Middle frontal gyrus (tissue), 1 donor: Measurements from ENCODE around the gene MT3.
"Not testable (repeated sequence)": the region's sequence is repeated elsewhere in the genome, so short reads cannot be mapped to it uniquely, and the experiment has no call there.

Experiments used
- DNase-seq: peaks from one replicate; pipeline ENCODE4 v3.0.0-alpha.2; 2015; ENCODE audit warnings: low spot score; ENCODE audit errors: extremely low spot score

The MT3 gene

GRCh38 chr16:56609463-56609921 lies 20.2 kb downstream of the MT3 start:
- no peak for DNase-seq

DNA sequence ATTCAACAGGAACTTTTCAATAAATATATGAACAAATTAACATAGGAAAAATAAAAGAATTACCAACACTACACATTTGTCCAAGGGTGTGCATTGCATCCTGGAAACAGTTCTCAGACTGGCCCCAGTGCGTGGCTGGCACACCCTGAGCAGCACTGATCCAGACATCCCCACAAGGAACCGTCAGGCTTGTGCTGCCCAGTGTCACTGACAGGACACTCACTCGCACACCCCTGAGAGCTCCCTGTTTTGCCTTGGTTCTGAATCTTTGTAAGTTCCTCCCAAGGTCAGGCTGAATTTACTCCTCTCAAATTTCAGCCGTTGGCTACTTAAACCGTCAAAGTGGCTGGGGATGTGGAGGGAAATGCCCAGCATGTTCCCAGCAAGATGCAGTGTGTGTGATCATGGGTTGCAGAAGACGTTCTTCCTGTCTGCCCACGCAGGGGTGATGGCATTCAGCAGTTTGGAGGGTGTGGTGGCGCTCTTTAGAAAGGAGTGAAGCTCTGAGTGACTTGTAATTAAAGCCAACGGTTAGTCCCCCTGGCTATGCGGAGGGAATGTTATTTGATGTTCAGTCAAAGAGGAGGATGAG lies 20.8 kb downstream of the MT3 start:
- no peak for DNase-seq

DNA sequence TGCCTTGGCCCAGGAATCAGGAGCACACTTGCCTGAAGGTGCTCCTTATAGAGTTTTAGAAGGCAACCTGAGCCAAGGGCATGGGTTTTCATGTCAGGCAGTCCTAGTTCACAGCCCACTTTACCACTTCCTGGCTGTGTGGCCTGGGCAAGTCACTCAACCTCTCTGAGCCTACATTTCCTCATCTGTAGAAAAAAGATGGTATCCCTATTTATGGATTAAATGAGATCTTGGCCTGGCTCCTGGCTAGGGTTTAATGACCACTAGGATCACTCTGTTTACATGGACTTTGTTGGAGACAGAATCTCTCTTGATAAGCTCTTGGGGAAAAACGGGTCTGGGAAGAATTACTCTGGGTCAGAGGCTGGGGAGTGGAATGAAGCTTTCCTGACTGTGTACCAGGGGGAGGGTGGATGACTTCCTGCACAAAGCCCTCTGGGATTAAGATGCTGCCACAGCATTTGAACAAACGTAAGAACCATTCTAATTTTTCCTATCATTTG lies 21.3 kb downstream of the MT3 start:
- no peak for DNase-seq

GRCh38 chr16:56611281-56611833 lies 22.0 kb downstream of the MT3 start:
- no peak for DNase-seq

- DNase-seq: no peak
These were observed 24.4 kb downstream of the MT3 start for GRCh38 chr16:56613706-56614105.

- DNase-seq: no peak
These were observed 25.2 kb downstream of the MT3 start for GRCh38 chr16:56614549-56614991.

- DNase-seq: no peak
These were observed 26.0 kb downstream of the MT3 start for GRCh38 chr16:56615353-56615752.

DNA sequence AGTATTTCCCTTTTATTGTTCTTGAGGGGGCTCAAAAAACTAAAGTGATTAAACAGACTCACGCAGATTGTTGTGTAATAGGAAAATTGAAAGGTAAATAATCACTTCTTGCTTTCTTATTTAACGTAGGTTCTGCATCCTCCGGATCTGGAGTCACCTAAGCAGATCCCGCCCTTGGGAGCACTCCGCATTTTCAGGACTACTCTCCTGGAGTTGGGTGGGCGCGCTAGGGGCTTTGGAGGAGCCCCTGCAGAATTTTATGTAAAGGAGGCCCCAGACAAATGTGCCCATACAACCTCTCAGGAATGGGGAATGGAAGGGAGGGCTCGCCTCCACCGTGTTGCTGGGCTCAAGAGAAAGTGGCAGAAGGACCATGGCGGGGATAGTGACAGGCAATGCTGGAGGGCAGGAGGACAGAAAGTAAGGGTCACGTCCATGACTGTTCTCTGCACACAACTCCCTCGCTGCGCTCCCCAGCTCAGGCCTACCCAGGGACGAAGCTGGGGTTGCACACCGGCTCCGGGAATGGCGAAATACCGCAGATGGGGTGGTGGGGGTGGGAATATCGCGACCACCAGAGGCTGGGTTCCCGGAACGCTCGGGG lies 27.4 kb downstream of the MT3 start:
- no peak for DNase-seq

DNA sequence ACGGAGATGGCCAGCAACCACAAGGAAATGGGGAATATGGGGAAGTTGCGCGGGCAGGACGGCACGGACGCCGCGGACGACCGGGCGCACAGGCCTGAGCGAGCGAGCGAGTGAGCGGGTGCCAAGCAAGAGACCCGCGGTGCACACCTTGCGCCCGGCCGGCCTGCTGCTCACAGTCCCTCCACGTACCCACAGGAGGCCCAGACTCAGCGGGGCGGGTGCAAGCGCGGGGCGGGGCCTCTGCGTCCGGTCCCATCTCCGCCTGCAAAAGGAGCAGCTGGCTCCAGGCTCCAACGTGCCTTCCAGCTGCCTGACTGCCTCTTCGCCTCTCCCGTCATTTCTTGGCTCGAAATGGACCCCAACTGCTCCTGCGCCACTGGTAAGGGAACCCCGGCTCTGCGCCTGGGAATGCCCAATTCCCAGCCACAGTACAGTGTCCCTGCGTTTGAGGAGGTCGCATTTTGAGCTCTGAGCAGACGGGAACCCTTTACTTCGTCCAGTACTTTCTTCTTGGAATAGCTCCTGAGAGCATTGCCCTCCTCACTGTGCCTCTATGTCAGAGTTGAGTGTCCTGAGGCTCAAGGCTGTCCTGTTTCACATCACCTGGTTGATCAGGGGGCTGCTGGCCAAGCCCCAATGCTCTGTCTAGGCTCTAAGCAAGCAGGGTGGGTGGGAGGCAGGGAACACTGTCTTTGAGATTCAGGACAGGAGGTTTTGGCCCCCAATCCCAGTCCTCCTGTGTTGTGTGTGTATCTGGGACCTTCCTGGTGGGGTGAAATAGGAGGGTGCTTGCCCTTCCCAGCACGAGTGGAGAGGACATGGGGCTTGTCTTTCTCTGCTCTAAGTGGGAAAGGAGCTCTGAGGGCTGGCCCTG lies 28.1 kb downstream of the MT3 start:
- no peak for DNase-seq

DNA sequence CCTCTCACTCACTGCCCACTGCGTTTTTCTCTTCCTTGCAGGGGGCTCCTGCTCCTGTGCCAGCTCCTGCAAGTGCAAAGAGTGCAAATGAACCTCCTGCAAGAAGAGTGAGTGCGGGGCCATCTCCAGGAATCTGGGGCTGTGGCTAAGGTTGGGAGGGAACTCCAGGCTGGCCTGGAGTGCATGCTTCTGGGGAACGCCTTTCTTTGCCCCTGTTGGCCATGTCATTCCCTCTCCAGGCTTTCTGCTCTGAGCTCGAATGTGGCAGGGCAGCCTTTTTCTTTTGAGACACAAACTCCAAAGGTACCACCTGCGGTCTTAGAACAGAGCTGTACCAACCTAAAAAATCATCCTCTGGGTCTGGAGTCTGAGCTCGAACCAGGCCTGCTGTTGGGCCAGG lies 28.8 kb downstream of the MT3 start:
- no peak for DNase-seq

- no peak for DNase-seq
These were observed 31.1 kb downstream of the MT3 start for GRCh38 chr16:56620339-56620897.

DNA sequence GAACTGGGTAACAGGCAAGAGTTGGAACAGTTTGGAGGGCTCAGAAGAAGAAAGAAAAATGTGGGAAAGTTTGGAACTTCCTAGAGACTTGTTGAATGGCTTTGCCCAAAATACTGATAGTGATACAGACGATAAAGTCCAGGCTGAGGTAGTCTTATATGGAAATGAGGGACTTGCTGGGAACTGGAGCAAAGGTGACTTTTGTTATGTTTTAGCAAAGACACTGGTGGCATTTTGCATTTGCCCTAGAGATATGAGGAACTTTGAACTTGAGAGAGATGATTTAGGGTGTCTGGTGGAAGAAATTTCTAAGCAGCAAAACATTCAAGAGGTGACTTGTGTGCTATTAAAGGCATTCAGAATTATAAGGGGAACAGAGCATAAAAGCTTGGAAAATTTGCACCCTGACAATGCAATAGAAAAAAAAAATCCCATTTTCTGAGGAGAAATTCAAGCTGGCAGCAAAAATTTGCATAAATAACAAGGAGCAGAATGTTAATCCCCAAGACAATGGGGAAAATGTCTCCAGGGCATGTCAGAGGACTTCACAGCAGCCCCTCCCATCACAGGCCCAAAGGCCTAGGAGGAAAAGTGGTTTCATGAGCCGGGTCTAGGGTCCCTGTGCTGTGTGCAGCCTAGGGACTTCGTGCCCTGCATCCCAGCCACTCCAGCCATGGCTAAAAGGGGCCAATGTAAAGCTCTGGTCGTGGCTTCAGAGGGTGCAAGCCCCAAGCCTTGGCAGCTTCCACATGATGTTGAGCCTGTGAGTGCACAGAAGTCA lies 32.5 kb downstream of the MT3 start:
- not testable (repeated sequence) for DNase-seq

DNA sequence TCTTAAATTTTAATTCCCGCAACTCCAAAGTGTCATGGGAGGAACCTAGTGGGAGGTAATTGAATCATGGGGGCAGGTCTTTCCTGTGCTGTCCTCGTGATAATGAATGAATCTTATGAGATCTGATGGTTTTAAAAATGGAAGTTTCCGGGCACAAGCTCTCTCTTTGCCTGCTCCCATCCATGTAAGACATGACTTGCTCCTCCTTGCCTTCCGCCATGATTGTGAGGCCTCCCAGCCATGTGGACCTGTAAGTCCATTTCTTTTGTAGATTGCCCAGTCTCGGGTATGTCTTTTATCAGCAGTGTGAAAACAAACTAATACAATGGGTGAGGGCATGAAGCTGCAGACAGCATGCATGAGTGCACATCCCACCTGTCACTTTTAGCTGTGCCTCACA lies 33.9 kb downstream of the MT3 start:
- not testable (repeated sequence) for DNase-seq

GRCh38 chr16:56623637-56624036 lies 34.3 kb downstream of the MT3 start:
- DNase-seq: no peak

GRCh38 chr16:56625140-56625942 lies 36.0 kb downstream of the MT3 start, which contains the start of gene MT1E:
Gene MT1E, plus strand, starts transcription at chr16:56625781. Its CDS starts 71 bp downstream, at chr16:56625852.
- DNase-seq: peak; percentile 41

DNA sequence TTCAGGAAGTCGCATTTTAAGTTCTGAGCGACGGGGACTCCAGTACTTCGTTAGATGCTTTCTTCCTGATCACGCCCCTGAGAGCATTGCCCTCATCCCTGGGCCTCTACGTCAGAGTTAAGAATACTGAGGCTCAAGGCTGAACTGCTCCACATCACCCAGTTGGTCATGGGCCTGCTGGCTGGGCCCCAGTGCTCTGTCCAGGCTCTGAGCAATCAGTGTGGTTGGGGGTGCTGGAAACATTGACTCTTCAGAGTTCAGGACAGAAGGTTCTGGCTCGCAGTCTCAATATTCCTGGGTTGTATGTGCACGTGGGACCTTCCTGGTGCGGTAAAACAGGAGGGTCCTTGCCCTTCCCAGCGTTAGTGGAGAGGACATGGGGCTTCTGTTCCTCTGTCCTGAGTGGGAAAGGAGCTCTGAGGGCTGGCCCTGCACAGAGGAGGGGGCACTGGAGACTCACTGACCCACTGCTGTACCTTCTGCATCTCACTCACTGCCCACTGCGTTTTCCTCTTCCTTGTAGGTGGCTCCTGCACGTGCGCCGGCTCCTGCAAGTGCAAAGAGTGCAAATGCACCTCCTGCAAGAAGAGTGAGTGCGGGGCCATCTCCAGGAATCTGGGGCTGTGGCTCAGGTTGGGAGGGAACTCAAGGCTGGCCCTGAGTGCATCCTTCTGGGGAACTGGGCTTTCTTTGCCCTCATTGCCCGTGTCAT lies 36.8 kb downstream of the MT3 start:
- DNase-seq: no peak

GRCh38 chr16:56626685-56627084 lies 37.4 kb downstream of the MT3 start:
- DNase-seq: no peak

- DNase-seq: no peak
These were observed 39.4 kb downstream of the MT3 start for GRCh38 chr16:56628486-56629350.
